Upper lobe of right lung (tissue), 1 donor: Measurements from ENCODE around the gene UQCC5. TPM values are rescaled to one million over a fixed set of nuclear protein-coding genes. Genes with fewer than 3 reads are reported as not detected.

Experiments used
- ATAC-seq: fragments of 200-7000 bp; cut with Tn5 transposase; one replicate; pipeline ENCODE4 v1.9.1; 2020; ENCODE audit warnings: mild to moderate bottlenecking, moderate library complexity
- DNase-seq: peaks from one replicate; pipeline ENCODE4 v3.0.0-alpha.2; 2020
- H3K27ac ChIP-seq: fragments of 200-600 bp; one replicate; pipeline ENCODE4 v1.8.0; 2022
- H3K27me3 ChIP-seq: fragments of 200-600 bp; one replicate; pipeline ENCODE4 v1.8.0; 2022; ENCODE audit warnings: mild to moderate bottlenecking
- H3K36me3 ChIP-seq: fragments of 200-600 bp; one replicate; pipeline ENCODE4 v1.8.0; 2022
- H3K4me1 ChIP-seq: fragments of 200-600 bp; one replicate; pipeline ENCODE4 v1.8.0; 2022
- H3K4me3 ChIP-seq: fragments of 200-600 bp; one replicate; pipeline ENCODE4 v1.8.0; 2022; ENCODE audit warnings: mild to moderate bottlenecking
- H3K9me3 ChIP-seq: fragments of 200-600 bp; one replicate; pipeline ENCODE4 v1.8.0; 2022
- intact Hi-C: fragments of 100-400 bp; cut with DNase I; formaldehyde crosslinking; loops from one replicate; pipeline ENCODE4 v1.11.0; 2022
- total RNA-seq: library from RNA; stranded (reverse); fragmentation: NEBNext Ultra II Directional; extraction: Animal tissue kit (Norgen Biotek cat#: 25700); gene quantifications from one replicate; pipeline ENCODE4 v1.2.1, GENCODE V29; 2021
- TF ChIP-seq, protein P1 (sequence below): fragments of 200-600 bp; IDR thresholded peaks from one replicate; pipeline ENCODE4 v1.8.0; 2022; ENCODE audit warnings: antibody characterized with exemption
- donor health status: DM: no; HTN: yes; CAD: no; lungs with severe emphysema.

The UQCC5 gene
- total RNA-seq, 1 donor from 2014 or later, result 16.6 TPM

DNA sequence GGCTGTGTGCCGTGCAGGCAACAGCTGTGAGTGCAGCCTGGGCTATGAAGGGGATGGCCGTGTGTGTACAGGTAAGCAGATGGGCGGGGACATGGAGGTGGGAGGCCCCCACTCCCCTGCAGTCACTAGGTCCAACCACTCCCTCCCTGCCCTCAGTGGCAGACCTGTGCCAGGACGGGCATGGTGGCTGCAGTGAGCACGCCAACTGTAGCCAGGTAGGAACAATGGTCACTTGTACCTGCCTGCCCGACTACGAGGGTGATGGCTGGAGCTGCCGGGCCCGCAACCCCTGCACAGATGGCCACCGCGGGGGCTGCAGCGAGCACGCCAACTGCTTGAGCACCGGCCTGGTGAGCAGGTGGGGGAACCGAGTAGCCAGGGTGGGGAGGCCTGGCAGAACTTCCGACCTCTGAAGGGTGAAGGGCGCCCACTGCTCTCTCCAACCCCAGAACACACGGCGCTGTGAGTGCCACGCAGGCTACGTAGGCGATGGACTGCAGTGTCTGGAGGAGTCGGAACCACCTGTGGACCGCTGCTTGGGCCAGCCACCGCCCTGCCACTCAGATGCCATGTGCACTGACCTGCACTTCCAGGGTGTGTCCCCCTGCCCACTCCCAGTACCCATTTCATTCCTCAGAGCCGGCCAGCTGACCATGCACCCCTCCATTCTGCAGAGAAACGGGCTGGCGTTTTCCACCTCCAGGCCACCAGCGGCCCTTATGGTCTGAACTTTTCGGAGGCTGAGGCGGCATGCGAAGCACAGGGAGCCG lies 14.3 kb upstream of the UQCC5 start:
- DNase-seq (no peak), ATAC-seq (no peak)
- no peaks in the 10 kb centered on the region for H3K9me3 ChIP-seq
- TF ChIP-seq, protein P1, sequence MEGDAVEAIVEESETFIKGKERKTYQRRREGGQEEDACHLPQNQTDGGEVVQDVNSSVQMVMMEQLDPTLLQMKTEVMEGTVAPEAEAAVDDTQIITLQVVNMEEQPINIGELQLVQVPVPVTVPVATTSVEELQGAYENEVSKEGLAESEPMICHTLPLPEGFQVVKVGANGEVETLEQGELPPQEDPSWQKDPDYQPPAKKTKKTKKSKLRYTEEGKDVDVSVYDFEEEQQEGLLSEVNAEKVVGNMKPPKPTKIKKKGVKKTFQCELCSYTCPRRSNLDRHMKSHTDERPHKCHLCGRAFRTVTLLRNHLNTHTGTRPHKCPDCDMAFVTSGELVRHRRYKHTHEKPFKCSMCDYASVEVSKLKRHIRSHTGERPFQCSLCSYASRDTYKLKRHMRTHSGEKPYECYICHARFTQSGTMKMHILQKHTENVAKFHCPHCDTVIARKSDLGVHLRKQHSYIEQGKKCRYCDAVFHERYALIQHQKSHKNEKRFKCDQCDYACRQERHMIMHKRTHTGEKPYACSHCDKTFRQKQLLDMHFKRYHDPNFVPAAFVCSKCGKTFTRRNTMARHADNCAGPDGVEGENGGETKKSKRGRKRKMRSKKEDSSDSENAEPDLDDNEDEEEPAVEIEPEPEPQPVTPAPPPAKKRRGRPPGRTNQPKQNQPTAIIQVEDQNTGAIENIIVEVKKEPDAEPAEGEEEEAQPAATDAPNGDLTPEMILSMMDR, result no peak
- intact Hi-C loops, result loop anchor here (10.0 kb wide), 1 partner anchor 47 kb away; no protein-coding TSS in a partner anchor
- no peak overlapping the region for H3K27ac ChIP-seq
- no peak overlapping the region for H3K4me3 ChIP-seq
- H3K27me3 ChIP-seq, result no peaks in the 10 kb centered on the region
- peaks cover 27% of the 10 kb centered on the region for H3K4me1 ChIP-seq
- peaks cover 17% of the 10 kb centered on the region for H3K36me3 ChIP-seq

DNA sequence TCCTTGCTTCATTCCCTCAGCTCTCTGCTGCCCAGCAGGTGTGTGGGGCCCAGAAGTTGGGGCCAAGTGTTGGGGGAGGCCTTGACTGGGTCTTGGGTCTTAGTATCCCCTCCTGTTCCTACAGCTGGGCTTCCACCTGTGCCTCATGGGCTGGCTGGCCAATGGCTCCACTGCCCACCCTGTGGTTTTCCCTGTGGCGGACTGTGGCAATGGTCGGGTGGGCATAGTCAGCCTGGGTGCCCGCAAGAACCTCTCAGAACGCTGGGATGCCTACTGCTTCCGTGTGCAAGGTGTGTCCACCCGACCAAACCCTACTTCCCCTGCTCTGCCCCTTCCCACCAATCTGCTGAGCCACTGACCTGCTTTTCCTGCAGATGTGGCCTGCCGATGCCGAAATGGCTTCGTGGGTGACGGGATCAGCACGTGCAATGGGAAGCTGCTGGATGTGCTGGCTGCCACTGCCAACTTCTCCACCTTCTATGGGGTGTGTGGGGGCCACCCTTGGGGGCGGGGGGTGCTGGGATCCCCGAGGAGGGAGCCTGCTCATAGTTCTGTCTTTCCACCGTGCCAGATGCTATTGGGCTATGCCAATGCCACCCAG lies 13.7 kb upstream of the UQCC5 start:
- Histone ChIP-seq H3K27me3 (no peaks in the 10 kb centered on the region), H3K4me1 (peaks cover 34% of the 10 kb centered on the region), H3K27ac (no peak overlapping the region), H3K36me3 (peaks cover 24% of the 10 kb centered on the region), H3K4me3 (no peak overlapping the region), H3K9me3 (no peaks in the 10 kb centered on the region)
- TF ChIP-seq, protein P1, result no peak
- ATAC-seq (no peak), DNase-seq (peak; percentile 52)
- intact Hi-C loops, result loop anchor here (10.0 kb wide), 1 partner anchor 48 kb away; no protein-coding TSS in a partner anchor

DNA sequence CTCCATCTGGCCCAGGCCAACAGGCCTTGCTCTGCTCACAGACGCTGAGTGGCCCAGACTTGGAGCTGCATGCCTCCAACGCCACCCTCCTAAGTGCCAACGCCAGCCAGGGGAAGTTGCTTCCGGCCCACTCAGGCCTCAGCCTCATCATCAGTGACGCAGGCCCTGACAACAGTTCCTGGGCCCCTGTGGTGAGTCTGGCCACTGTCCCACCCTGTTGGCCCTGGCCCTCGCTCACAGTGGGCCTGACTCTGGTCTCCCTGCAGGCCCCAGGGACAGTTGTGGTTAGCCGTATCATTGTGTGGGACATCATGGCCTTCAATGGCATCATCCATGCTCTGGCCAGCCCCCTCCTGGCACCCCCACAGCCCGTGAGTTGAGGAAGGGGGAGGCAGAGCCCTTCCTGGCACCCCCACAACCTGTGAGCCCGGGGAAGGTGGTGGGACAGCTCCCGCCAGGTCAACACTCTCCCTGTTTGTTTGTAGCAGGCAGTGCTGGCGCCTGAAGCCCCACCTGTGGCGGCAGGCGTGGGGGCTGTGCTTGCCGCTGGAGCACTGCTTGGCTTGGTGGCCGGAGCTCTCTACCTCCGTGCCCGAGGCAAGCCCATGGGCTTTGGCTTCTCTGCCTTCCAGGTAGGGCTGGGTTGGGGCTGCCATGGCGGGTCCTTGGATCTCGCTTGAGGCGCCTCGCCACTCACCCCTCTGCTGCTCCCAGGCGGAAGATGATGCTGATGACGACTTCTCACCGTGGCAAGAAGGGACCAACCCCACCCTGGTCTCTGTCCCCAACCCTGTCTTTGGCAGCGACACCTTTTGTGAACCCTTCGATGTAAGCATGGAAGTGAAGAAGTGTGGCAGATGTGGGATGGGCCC lies 12.8 kb upstream of the UQCC5 start:
- ATAC-seq, result no peak
- no peak overlapping the region for H3K27ac ChIP-seq
- H3K4me1 ChIP-seq, result peaks cover 36% of the 10 kb centered on the region
- intact Hi-C loops, result loop anchor here (10.0 kb wide), 1 partner anchor 49 kb away; no protein-coding TSS in a partner anchor
- no peaks in the 10 kb centered on the region for H3K27me3 ChIP-seq
- H3K36me3 ChIP-seq, result peaks cover 28% of the 10 kb centered on the region
- no peaks in the 10 kb centered on the region for H3K9me3 ChIP-seq
- peak; percentile 61 for DNase-seq
- H3K4me3 ChIP-seq, result no peak overlapping the region
- TF ChIP-seq, protein P1, result no peak

DNA sequence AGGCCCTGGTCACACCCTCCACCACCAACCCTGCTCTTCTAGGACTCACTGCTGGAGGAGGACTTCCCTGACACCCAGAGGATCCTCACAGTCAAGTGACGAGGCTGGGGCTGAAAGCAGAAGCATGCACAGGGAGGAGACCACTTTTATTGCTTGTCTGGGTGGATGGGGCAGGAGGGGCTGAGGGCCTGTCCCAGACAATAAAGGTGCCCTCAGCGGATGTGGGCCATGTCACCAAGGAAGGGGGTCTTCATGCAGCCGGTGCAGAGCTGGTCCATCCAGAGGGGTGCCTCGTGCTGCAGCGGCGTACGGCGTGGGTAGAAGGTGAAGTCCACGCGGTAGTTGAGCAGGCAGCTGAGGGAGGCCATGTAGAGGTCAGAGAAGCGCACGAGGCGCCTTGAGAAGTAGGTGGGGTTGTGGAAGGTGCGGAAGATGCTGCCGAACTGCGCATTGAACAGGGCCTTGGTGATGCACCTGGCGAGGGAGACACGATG lies 12.1 kb upstream of the UQCC5 start:
- no peaks in the 10 kb centered on the region for H3K9me3 ChIP-seq
- TF ChIP-seq, protein P1, result no peak
- H3K27ac ChIP-seq, result peak overlapping the region; percentile 81
- intact Hi-C loops, result loop anchor here (10.0 kb wide), 1 partner anchor 50 kb away; no protein-coding TSS in a partner anchor
- no peak for ATAC-seq
- DNase-seq, result no peak
- peaks cover 26% of the 10 kb centered on the region for H3K36me3 ChIP-seq
- no peaks in the 10 kb centered on the region for H3K27me3 ChIP-seq
- peaks cover 36% of the 10 kb centered on the region for H3K4me1 ChIP-seq
- no peak overlapping the region for H3K4me3 ChIP-seq
